Hematopoietic multipotent progenitor cell treated with erythropoietin and hydrocortisone succinate and interleukin-3 and kit ligand, for 6 days (in vitro differentiated cells): Measurements from ENCODE around the gene NDUFB10.
"Not testable (repeated sequence)": the region's sequence is repeated elsewhere in the genome, so short reads cannot be mapped to it uniquely, and the experiment has no call there.

ENCODE experiments used
- DNase-seq: peaks from one replicate; pipeline ENCODE4 v3.0.0-alpha.2; 2015

NDUFB10 gene

DNA sequence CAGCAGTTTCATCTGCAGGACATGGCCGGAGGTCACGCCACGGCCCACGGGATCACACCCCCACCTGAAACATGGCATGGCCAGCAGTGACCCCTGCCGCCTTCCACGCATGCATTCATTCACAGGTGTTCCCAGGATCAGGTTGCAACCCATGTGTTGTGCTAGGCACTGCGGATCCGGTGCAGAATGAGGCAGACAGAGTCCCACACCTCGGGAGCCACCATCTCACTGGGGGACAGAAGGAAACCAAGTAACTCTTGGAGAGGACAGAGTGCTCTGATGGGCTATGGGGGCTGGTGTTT is 12.0 kb upstream of the NDUFB10 start:
- no peak for DNase-seq

DNA sequence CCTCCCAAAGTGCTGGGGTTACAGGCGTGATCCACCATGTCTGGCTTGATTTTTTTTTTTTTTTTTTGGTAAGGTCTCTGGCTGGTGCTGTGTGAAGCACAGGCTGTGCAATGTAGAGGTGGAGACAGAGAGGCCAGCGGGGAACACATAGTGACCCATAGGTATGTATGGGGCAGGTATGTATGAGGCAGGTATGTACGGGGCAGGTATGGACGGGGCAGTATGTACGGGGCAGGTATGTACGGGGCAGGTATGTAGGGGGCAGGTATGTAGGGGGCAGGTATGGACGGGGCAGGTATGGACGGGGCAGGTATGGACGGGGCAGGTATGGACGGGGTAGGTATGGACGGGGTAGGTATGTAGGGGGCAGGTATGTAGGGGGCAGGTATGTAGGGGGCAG is 9.8 kb upstream of the NDUFB10 start:
- no peak for DNase-seq

DNA sequence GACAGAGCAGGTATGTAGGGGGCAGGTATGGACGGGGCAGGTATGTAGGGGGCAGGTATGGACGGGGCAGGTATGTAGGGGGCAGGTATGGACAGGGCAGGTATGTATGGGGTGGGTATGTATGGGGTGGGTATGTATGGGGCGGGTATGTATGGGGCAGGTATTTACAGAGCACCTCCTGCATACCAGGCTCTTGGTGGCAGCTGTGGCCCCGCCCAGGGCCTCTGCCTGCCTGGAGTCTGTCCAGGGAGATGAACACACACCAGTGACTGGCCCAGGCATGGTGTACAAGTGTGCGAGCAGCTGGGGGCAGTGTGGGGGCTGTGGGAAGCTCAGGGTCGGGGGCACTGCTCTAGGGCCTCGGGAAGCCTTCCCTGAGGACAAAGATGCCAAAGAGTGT is 9.3 kb upstream of the NDUFB10 start:
- no peak for DNase-seq

DNA sequence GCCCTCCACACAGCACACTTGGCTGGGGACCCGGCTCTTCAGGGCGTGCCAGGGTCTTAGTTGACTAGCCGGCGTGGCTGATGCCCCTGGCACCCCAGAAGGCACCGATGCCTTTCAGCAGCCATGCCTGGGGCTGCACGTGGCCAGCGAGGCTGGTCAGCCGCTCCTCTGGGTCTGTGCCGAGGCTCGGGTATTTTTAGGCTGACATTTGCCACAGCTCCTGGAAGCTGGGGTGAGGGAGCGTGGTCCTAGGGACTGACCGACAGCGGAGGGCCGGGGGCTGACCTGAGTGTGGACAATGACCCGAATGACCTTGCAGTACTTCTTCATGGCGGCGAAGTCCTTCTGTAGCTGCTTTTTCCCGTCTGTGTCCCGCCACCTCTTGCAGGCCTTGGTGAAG is 8.8 kb upstream of the NDUFB10 start:
- no peak for DNase-seq

DNA sequence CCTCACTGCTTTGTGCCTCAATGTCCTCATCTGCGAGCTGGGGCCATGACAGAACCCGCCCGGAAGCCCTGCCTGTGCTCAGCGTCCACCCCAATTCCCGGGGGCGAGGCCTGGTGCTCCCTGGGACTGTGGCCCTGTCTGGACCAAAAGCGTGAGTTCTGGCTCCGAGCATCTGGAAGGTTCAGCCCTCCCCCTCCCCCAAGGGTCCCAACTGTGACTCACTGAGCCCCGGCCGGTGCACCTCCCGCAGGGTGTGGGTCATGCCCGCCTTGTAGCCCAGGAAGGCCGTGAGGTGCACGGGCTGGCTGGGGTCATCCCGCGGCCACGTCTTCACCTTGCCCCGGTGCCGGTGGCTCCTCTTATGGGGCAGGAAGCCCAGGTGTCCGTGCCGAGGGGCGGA is 5.6 kb upstream of the NDUFB10 start:
- DNase-seq = no peak

DNA sequence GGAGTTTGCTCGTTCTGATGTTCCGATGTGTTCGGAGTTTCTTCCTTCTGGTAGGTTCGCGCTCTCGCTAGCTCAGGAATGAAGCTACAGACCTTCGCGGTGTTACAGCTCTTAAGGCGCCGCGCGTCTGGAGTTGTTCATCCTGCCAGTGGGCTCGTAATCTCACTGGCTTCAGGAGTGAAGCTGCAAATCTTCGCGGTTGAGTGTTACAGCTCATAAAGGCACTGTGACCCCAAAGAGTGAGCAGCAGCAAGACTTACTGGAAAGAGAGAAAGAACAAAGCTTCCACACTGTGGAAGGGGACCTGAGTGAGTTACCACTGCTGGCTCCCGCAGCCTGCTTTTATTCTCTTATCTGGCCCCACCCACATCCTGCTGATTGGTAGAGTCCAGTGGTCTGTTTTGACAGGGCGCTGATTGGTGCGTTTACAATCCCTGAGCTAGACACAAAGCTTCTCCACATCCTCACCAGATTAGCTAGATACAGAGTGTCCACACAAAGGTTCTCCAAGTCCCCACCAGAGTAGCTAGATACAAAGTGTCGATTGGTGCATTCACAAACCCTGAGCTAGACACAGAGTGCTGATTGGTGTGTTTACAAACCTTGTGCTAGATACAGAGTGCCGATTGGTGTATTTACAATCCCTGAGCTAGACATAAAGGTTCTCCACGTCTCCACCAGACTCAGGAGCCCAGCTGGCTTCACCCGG is 1.8 kb upstream of the NDUFB10 start:
- DNase-seq = not testable (repeated sequence)

DNA sequence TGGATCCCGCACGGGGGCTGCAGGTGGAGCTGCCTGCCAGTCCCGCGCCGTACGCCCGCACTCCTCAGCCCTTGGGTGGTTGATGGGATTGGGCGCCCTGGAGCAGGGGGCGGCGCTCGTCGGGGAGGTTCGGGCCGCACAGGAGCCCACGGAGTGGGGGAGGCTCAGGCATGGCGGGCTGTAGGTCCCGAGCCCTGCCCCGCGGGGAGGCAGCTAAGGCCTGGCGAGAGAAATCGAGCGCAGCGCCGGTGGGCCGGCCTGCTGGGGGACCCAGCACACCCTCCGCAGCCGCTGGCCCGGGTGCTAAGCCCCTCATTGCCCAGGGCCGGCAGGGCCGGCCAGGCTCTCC is 1.2 kb upstream of the NDUFB10 start:
- not testable (repeated sequence) for DNase-seq

DNA sequence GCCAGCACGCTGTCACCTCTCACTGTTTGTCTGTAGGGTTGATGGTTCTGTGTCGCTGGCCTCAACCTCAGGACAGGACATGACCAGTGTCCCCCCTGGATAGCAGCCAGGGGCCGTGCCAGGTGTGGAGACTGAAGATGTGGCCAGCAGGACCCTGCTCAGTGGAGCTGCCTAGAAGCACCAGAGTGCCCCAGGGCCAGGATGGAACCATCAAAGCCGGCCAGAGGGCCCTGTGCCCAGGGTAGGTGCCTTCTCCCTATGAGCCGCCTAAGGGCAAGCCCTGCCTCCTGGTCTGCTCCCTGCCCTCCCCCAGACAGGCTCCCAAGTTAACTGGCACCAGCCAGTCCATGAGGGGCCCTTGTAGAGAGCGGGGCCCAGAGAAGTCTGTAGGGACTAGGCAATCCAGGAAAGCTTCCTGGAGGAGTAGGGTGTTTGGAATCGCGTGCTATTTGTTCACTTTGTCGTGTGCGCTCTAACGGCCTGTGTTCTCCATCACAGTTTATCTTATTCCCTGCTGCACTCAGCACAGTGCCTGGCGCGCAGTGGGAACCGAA is 546 bp upstream of the NDUFB10 start:
- no peak for DNase-seq

DNA sequence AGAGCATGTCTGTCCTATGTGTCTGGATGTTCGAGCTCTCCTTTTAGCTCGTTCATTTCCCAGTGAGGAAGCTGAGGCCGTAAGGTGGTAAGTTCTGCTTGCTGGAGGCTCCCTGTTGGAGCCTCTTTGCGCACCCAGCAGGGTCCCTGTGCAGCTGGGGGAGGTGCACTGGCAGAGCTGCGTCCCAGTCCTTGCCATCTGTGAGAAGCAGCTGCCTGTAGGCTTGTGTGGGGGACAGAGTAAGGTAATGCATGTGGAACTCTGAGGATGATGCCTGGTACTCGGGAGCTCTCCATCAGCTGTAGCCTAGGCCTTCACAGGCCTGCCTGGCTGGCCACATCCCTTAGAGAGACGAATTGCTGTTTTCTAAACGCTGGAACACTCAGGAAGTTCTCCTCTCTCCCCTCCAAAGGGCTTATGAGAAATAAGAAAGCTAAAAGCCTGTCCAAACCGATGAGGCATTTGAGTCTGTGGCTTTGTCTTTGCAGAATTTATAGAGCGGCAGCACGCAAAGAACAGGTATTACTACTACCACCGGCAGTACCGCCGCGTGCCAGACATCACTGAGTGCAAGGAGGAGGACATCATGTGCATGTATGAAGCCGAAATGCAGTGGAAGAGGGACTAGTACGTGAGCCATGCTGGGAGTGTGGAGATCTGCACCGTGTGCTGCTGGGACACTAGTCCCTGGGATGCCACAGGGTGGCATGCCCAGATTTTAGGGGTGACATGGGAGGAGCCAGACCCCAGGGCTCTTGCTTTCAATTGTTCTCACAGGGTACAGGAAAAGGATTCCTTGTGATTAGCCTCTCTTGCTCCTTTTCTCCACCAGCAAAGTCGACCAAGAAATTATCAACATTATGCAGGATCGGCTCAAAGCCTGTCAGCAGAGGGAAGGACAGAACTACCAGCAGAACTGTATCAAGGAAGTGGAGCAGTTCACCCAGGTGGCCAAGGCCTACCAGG is 1.6 kb downstream of the NDUFB10 start:
- DNase-seq = peak; percentile 79

DNA sequence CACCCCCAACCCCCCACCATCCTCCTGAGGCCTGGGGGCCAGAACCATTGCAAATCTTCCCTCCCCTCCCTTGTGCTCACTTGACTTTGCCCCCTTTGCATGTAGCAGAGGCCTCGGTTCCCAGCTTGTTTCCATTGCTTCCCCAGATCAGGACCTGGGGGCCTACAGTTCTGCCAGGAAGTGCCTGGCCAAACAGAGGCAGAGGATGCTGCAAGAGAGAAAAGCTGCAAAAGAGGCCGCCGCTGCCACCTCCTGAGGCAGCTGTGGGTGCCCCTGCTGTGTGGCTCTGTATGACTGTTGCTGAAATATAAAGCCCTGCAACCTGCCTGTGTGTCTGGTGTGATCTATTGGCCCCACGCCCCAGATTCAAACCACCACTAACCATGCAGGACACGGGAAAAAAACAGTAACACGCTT is 2.3 kb downstream of the NDUFB10 start:
- peak; percentile 50 for DNase-seq

DNA sequence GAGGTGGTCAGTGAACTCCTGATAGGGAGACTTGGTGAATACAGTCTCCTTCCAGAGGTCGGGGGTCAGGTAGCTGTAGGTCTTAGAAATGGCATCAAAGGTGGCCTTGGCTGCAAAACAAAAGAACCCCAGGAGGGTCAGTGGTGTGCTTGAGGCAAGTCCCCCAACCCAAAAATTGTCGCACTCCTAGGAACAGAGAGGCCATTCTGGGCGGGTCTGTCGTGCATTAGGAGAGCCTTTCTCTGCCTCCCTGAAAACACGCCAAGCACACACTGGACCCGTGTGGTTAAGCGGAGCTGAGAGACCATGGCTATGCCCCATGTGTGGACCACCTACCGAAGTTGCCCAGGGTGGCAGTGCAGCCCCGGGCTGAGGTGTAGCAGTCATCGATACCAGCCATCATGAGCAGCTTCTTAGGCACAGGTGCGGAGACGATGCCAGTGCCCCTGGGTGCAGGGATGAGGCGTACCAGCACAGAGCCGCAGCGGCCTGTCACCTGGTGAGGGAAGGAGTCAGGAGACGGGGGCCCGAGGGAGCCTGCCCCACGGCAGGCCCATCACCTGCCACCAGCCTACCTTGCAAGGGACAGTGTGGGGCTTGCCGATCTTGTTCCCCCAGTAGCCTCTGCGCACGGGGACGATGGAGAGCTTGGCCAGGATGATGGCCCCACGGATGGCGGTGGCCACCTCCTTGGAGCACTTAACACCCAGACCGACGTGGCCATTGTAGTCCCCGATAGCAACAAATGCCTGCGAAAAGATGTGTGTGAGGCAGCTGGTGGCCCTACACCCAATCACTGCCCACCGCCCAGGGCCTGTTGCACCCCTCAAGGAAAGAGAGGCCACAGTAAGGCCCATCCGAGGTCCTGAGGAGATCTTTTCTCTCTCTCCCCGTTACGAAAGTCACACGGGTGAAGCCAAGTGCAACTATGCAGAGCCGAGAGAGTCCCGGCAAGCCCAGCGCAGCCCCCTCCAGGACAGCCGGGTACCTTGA is 3.1 kb downstream of the NDUFB10 start:
- not testable (repeated sequence) for DNase-seq

DNA sequence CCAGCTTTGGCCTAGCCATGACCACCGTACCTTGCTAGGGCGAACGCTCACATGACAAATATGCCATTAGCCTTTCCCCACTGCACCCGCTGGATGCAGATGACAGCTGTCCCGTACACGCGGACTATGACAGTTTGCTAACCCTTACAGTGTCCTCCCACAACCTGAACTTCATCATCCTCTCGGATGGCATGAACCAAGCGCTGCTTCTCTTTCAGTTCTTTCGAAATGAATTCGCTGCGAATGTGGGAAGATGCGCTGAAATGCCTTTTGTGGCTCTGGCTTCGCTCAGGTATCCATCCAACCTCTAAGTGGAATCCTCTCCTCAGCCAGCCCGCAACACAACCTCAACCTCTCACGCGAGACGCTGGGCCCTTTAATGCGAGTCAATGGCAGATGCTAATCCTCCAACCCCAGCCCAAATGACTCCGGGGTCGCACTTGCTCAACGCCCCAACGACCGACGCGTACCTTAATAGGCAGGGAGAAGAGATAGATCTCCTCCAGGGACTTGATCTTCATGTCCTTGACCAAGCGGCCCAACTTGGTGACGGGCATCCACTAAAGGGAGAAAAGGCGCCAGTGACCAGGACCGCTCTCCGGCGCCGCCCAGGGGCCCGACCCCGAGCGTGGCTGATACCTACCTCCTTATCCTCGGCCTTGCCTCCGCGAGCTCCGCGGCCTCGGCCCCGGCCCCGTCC is 4.6 kb downstream of the NDUFB10 start:
- DNase-seq = peak; percentile 59

DNA sequence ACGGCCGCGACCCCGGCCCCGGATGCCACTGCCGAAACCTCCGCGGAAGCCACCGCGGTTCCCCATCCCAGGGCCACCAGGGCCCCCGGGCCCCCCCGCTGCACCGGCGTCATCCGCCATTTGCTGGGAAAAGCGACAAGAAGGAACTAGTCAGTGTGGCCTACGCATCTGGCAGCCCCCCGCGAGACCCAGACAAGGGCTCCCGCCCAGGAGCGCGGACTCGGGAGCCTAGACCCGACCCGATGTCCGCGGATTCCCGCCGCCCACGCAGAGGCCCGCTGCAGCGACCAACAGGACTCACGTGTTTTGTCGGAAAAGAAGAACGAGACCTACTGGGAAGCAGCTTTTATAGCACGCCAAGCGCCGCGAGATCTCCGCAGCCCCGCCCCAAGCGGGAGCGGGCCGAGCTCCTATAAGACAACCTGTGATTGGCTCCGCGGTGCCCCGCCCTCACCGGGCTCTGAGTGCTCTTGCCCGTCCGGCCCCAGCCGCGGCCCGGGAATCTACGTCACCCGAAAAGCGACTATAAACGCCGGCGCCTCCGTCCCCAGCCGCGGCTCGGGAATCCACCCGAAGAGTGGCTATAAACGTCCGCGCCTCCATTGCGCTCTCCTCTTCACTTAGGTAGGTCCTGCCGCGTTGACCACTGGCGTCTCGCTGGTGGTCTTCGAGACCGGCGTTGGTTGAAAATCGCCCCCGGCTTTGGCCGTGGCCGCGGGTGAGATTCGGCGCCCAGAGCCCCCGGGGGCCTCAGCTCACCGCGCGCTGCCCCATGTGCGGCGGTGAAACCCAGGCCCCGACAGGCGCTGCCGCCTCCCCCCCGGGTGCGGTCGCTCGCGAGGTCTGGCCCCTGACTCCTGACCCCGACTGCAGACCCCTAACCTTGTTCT is 5.4 kb downstream of the NDUFB10 start, which contains the start of gene RPS2:
Gene RPS2 (minus strand): TSS at position 321 of the 890 bp plus-strand sequence. CDS start 201 bp downstream, at position 120.
- peak; percentile 99 for DNase-seq

DNA sequence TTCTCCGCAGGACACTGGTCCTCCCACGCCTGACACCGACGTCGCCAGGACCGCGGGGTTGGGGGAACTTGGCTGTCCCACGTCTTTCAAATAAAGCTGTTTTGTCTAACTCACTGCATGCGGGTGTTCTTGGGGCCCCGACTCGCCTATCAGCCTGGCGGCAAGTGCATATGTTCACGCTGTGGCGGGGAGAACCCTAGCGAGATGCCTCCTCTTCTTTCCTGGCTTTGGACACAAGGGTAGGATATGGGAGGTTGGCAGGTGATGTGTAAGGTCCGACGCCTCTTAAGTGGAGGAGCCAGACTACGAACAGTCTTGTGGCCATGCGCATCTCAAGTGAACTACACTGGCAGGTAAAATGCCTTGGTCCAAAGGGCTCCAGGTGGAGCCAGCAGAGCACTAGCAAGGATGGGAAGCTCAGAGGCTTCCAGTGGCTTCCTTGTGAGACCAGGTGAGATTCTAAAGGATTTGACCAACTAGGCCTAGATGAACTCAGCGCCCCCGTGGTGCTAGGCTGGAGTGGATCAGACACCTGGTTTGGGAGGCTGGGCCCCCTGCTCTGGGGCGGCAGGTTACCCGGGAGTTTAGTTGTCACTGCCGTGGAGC is 6.2 kb downstream of the NDUFB10 start:
- DNase-seq = peak; percentile 30

DNA sequence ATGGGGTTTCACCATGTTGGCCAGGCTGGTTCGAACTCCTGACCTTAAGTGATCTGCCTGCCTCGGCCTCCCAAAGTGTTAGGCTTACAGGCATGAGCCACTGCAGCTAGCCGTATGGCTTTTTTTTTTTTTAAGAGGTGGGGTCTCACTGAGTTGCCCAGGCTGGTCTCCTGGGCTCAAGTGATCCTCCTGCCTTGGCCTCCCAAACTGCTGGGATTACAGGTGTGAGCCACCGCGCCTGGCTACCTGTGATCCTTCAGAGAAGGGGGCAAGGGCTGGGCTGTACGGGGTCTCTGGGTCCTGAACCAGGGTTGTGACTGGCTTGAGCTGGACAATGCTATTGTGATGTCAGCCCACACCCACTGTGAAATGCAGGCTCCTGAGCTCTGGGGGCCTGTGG is 7.1 kb downstream of the NDUFB10 start, which contains the start of gene RNF151:
Gene RNF151 (plus strand): TSS at position 397 of the 400 bp plus-strand sequence. CDS start 26 bp downstream, outside the sequence.
- no peak for DNase-seq

DNA sequence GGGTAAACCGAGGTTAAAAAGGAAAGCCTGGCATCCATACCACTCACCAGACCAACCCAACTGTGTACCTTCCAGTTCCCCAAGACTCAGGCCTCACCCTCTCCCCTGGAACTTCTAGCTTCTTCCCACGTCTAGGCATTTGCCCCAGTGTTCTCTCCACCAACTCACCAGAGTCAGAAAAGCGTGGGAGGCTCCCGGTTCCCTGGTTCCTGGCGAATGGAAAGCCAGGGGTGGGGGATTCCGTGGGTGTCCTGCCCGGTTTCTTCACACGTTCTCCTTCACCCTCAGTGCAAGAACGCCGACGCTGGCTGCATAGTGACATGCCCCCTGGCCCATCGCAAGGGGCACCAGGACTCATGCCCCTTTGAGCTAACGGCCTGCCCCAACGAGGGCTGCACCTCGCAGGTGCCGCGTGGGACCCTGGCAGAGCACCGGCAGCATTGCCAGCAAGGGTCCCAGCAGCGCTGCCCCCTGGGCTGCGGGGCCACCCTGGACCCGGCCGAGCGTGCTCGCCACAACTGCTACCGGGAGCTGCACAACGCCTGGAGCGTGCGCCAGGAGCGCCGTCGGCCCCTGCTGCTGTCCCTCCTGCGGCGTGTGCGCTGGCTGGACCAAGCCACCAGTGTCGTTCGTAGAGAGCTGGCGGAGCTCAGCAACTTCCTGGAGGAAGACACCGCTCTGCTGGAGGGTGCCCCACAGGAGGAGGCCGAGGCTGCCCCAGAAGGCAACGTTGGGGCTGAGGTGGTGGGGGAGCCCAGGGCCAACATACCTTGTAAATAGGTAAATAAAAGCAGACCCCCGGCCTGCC is 9.0 kb downstream of the NDUFB10 start:
- DNase-seq = no peak

DNA sequence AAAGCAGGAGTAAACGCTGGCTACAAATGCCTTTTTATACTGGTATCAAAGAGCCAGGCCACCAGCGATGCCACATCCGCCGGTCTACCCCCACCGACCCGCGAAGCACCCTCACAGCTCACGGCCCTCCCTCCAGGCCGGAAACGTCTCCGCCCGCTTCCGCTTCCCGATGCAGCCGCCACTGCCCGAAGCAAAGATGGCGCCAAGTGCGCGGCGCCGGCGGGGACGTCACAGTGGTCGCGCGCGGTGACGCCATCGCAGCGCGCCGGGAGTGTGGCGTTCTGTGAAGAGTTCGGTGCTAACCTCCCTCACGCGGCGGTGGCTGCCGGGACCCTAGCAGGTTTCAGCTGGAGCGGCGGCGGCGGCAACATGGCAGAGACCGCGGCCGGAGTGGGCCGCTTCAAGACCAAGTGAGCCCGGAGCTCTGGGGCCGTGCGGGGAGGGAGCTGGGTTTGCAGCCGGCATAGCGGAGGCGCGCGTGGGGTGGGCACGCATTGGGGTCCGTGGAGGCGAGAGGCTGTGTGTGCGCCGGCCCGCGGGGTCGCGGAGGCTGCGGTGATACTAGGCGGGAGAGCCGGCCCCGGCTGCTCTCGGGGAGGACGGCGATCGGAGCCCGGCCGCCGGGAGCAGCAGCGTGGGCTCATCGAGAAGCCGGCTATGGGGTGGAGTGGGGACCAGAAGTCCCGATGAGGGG is 12.6 kb downstream of the NDUFB10 start, which contains the start of gene TBL3:
Gene TBL3 (plus strand): TSS at position 258 of the 694 bp plus-strand sequence. CDS start 112 bp downstream, at position 370.
- DNase-seq = peak; percentile 96

DNA sequence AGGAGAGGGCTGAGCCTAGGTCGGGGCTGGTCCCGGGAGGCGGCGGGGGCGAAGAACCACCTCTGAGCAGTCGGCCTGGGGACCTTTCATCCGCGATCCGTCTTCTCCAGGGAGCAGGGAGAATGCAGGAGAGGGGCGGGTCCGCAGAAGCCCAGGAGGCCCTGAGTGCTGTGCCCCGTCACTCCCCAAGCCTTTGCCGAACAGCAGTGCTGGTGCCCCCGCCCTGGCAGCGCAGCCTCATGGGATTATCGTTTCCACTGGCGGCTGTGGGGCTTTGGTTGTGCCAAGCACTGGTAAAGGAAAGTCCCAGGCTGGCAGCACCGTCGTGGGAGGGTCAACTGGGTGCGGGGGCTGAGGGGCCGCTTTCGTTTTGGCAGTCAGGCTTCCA is 13.1 kb downstream of the NDUFB10 start:
- DNase-seq = peak; percentile 76
